ENCODE results near the gene SEMA3B.
"Not testable (repeated sequence)": the region's sequence is repeated elsewhere in the genome, so short reads cannot be mapped to it uniquely, and the experiment has no call there.

Gene SEMA3B

GRCh38 chr3:50238549-50239026 is 30.4 kb upstream of the SEMA3B start:
- peak in 1 of 2 donors; percentile 39 for DNase-seq

- no peak for DNase-seq
Measured at GRCh38 chr3:50239649-50240048, 29.3 kb upstream of the SEMA3B start.

GRCh38 chr3:50241163-50241562 is 27.8 kb upstream of the SEMA3B start:
- no peak for DNase-seq

GRCh38 chr3:50241713-50242380 is 27.1 kb upstream of the SEMA3B start:
- no peak for DNase-seq

- no peak for DNase-seq
Measured at GRCh38 chr3:50242381-50242770, 26.6 kb upstream of the SEMA3B start.

- peak; percentile 52 to 53 for DNase-seq
Measured at GRCh38 chr3:50242851-50243542, 25.9 kb upstream of the SEMA3B start.

- DNase-seq = no peak
Measured at GRCh38 chr3:50243543-50243895, 25.4 kb upstream of the SEMA3B start.

GRCh38 chr3:50244813-50245212 is 24.1 kb upstream of the SEMA3B start:
- DNase-seq = not testable (repeated sequence)

- DNase-seq = no peak
Measured at GRCh38 chr3:50245251-50245745, 23.6 kb upstream of the SEMA3B start.

- DNase-seq = peak; percentile 98 to 99
Measured at GRCh38 chr3:50245831-50246516, 23.0 kb upstream of the SEMA3B start.

GRCh38 chr3:50246517-50246954 is 22.4 kb upstream of the SEMA3B start:
- DNase-seq = peak; percentile 85 to 86

- no peak for DNase-seq
Measured at GRCh38 chr3:50248387-50248786, 20.6 kb upstream of the SEMA3B start.

- no peak for DNase-seq
Measured at GRCh38 chr3:50249457-50249856, 19.5 kb upstream of the SEMA3B start.

GRCh38 chr3:50250514-50250913 is 18.4 kb upstream of the SEMA3B start:
- no peak for DNase-seq

GRCh38 chr3:50251220-50251619 is 17.7 kb upstream of the SEMA3B start:
- DNase-seq = peak; percentile 64 to 65

- no peak for DNase-seq
Measured at GRCh38 chr3:50254577-50255250, 14.2 kb upstream of the SEMA3B start.

- no peak for DNase-seq
Measured at GRCh38 chr3:50255251-50255615, 13.7 kb upstream of the SEMA3B start.

GRCh38 chr3:50256978-50257890 is 11.7 kb upstream of the SEMA3B start:
- DNase-seq = peak; percentile 52 to 64

GRCh38 chr3:50258029-50258680 is 10.8 kb upstream of the SEMA3B start:
- no peak for DNase-seq

GRCh38 chr3:50258979-50259378 is 10.0 kb upstream of the SEMA3B start:
- DNase-seq = no peak

- no peak for DNase-seq
Measured at GRCh38 chr3:50259432-50260026, 9.4 kb upstream of the SEMA3B start.
